H1 (cell line): ENCODE data around the gene CENPP. TPM values are rescaled to one million over a fixed set of nuclear protein-coding genes. Genes with fewer than 3 reads are reported as not detected.

Experiments used
- CTCF ChIA-PET: fragments of 300-600 bp; sonication (Branson Sonifier 250); formaldehyde crosslinking; loops from one replicate; lab custom pipeline; 2021; ENCODE audit not compliant: partially characterized antibody; lab: Charles Lee
- POLR2A ChIA-PET: fragments of 300-600 bp; sonication (Branson Sonifier 250); formaldehyde crosslinking; loops from one replicate; lab custom pipeline; 2021; ENCODE audit warnings: inconsistent platforms; ENCODE audit not compliant: partially characterized antibody; lab: Charles Lee
- DNase-seq, 2 experiments: peaks; one replicate each; pipeline versions ENCODE4 v3.0.0 to v3.0.0-alpha.2; 2010 to 2022; ENCODE audit warnings: low spot score in 2 of 2, low read depth in 1 of 2, mixed read lengths in 1 of 2
- FAIRE-seq: peaks from 2 replicates; lab custom pipeline; 2011; peaks lifted over from hg19 to GRCh38; lab: Jason Lieb, UNC
- H2AFZ ChIP-seq: 2 replicates; pipeline ENCODE4 v1.8.1; 2012; ENCODE audit warnings: low read length, inconsistent platforms
- H2AK5ac ChIP-seq: 2 replicates; pipeline ENCODE4 v1.6.1; 2013; ENCODE audit warnings: low read depth, low read length
- H2BK120ac ChIP-seq: replicated peaks from 2 replicates; pipeline ENCODE3; 2013; ENCODE audit warnings: low read depth, low read length, inconsistent platforms
- H2BK12ac ChIP-seq: 2 replicates; pipeline ENCODE4 v1.6.1; 2013; ENCODE audit warnings: low read depth, low read length
- H2BK15ac ChIP-seq: 2 replicates; pipeline ENCODE4 v1.6.1; 2013; ENCODE audit warnings: low read length
- H2BK20ac ChIP-seq: 2 replicates; pipeline ENCODE4 v1.6.1; 2013; ENCODE audit warnings: low read length
- H2BK5ac ChIP-seq: 2 replicates; pipeline ENCODE4 v1.6.1; 2013; ENCODE audit warnings: low read depth, low read length
- H3K14ac ChIP-seq: 2 replicates; pipeline ENCODE4 v1.6.1; 2013; ENCODE audit warnings: inconsistent platforms; ENCODE audit not compliant: insufficient read length
- H3K18ac ChIP-seq: 2 replicates; pipeline ENCODE4 v1.6.1; 2013; ENCODE audit warnings: low read length; ENCODE audit errors: extremely low read depth
- H3K23ac ChIP-seq: 2 replicates; pipeline ENCODE4 v1.6.1; 2013; ENCODE audit warnings: inconsistent platforms; ENCODE audit not compliant: insufficient read length
- H3K23me2 ChIP-seq: 2 replicates; pipeline ENCODE4 v1.6.1; 2013; ENCODE audit warnings: low read depth, low read length
- H3K27ac ChIP-seq: 2 replicates; pipeline ENCODE4 v1.6.1; 2011; ENCODE audit warnings: low read depth, low read length, inconsistent platforms
- H3K27me3 ChIP-seq, 4 experiments: replicated peaks in 1 of 4; 1 replicate in 1 of 4; 2 replicates in 3 of 4; pipeline versions ENCODE4 v1.6.1 to v1.8.1; 2011 to 2013; ENCODE audit warnings: low read length in 3 of 4, mild to moderate bottlenecking in 3 of 4, inconsistent platforms in 2 of 4, mixed read lengths in 2 of 4, moderate library complexity in 1 of 4; ENCODE audit not compliant: control insufficient read depth in 3 of 4, insufficient read depth in 3 of 4; ENCODE audit errors: extremely low read depth in 1 of 4
- H3K36me3 ChIP-seq, 4 experiments: 2 replicates each; pipeline versions ENCODE4 v1.6.1 to v1.8.1; 2011 to 2013; ENCODE audit warnings: mild to moderate bottlenecking in 4 of 4, low read length in 3 of 4, moderate library complexity in 2 of 4, control low read depth in 1 of 4, inconsistent platforms in 1 of 4; ENCODE audit not compliant: insufficient read depth in 4 of 4, control insufficient read depth in 2 of 4
- H3K4ac ChIP-seq: replicated peaks from 2 replicates; pipeline ENCODE3; 2013; ENCODE audit warnings: low read length, low read depth, mixed read lengths, inconsistent platforms; ENCODE audit not compliant: insufficient read length
- H3K4me1 ChIP-seq, 4 experiments: replicated peaks in 1 of 4; 1 replicate in 1 of 4; 2 replicates in 3 of 4; pipeline versions ENCODE4 v1.6.1 to v1.8.1; 2011 to 2013; ENCODE audit warnings: low read length in 3 of 4, inconsistent platforms in 2 of 4, mixed read lengths in 1 of 4; ENCODE audit not compliant: insufficient read depth in 4 of 4, control insufficient read depth in 3 of 4
- H3K4me2 ChIP-seq, 2 experiments: 2 replicates each; pipeline versions ENCODE4 v1.6.1 to v1.8.1; 2011 to 2013; ENCODE audit warnings: low read depth in 2 of 2, low read length in 2 of 2, control low read depth in 1 of 2, inconsistent platforms in 1 of 2, mild to moderate bottlenecking in 1 of 2; ENCODE audit not compliant: insufficient read depth in 1 of 2
- H3K4me3 ChIP-seq, 4 experiments: fragments of 200-600, 300-600 bp in 1 of 4; sonication (generic), shearing (Covaris generic), sonication (Bioruptor Twin) in 1 of 4; 2 replicates each; pipeline versions ENCODE4 v1.5.1 to v1.8.1; 2011 to 2016; ENCODE audit warnings: low read length in 4 of 4, low read depth in 3 of 4, control low read depth in 2 of 4, inconsistent platforms in 2 of 4, mild to moderate bottlenecking in 2 of 4, mixed read lengths in 1 of 4, moderate library complexity in 1 of 4; ENCODE audit not compliant: insufficient read depth in 2 of 4; ENCODE audit errors: extremely low read depth in 1 of 4
- H3K56ac ChIP-seq: replicated peaks from 2 replicates; pipeline ENCODE3; 2013; ENCODE audit warnings: low read depth, mild to moderate bottlenecking, mixed read lengths, low read length, inconsistent platforms; ENCODE audit not compliant: insufficient read length
- H3K79me1 ChIP-seq: 2 replicates; pipeline ENCODE4 v1.6.1; 2013; ENCODE audit warnings: low read depth, low read length, control low read depth
- H3K79me2 ChIP-seq, 2 experiments: 2 replicates each; pipeline versions ENCODE4 v1.6.1 to v1.8.1; 2012 to 2013; ENCODE audit warnings: low read length in 2 of 2, mild to moderate bottlenecking in 2 of 2, inconsistent platforms in 1 of 2; ENCODE audit not compliant: insufficient read depth in 2 of 2, control insufficient read depth in 1 of 2
- H3K9ac ChIP-seq, 4 experiments: replicated peaks in 1 of 4; 1 replicate in 1 of 4; 2 replicates in 3 of 4; pipeline versions ENCODE4 v1.6.1 to v1.8.1; 2011 to 2013; ENCODE audit warnings: low read depth in 3 of 4, low read length in 3 of 4, control low read depth in 2 of 4, mild to moderate bottlenecking in 2 of 4, moderate library complexity in 2 of 4, inconsistent platforms in 1 of 4; ENCODE audit errors: extremely low read depth in 1 of 4
- H3K9me3 ChIP-seq, 2 experiments: 2 replicates each; pipeline versions ENCODE4 v1.6.1 to v1.8.1; 2012 to 2013; ENCODE audit warnings: mild to moderate bottlenecking in 2 of 2, moderate library complexity in 2 of 2, control low read depth in 1 of 2, inconsistent platforms in 1 of 2, low read depth in 1 of 2, low read length in 1 of 2, mixed read lengths in 1 of 2; ENCODE audit not compliant: insufficient read depth in 2 of 2
- H4K20me1 ChIP-seq, 2 experiments: replicated peaks in 1 of 2; 2 replicates each; pipeline versions ENCODE3 to v1.8.1; 2011 to 2013; ENCODE audit warnings: inconsistent platforms in 2 of 2, low read length in 2 of 2, mild to moderate bottlenecking in 1 of 2; ENCODE audit not compliant: insufficient read depth in 2 of 2, control insufficient read depth in 1 of 2
- H4K5ac ChIP-seq: 2 replicates; pipeline ENCODE4 v1.6.1; 2013; ENCODE audit warnings: low read length, low read depth, mixed read lengths, inconsistent platforms; ENCODE audit not compliant: insufficient read length
- H4K8ac ChIP-seq: 2 replicates; pipeline ENCODE4 v1.8.0; 2013; ENCODE audit warnings: mild to moderate bottlenecking, moderate library complexity, low read length, inconsistent platforms; ENCODE audit not compliant: insufficient read depth; ENCODE audit errors: extremely low read depth
- H4K91ac ChIP-seq: replicated peaks from 2 replicates; pipeline ENCODE3; 2013; ENCODE audit warnings: low read length, mixed read lengths, inconsistent platforms; ENCODE audit not compliant: insufficient read length
- ASH2L ChIP-seq: fragments of 200-600, 300-600 bp; sonication (generic); IDR thresholded peaks from one replicate; pipeline ENCODE4 v1.7.1; 2017; ENCODE audit warnings: low read length
- CHD1 ChIP-seq: IDR thresholded peaks from 2 replicates; pipeline ENCODE4 v1.6.1; 2012; ENCODE audit warnings: low read depth, low read length, improper control_type of control experiment
- EZH2 ChIP-seq: fragments of 200-600 bp; sonication (generic); IDR thresholded peaks from 2 replicates; pipeline ENCODE4 v1.7.1; 2012; ENCODE audit warnings: low read depth, mild to moderate bottlenecking, moderate library complexity, low read length, inconsistent platforms; ENCODE audit not compliant: severe bottlenecking
- FOSL1 ChIP-seq: IDR thresholded peaks from 2 replicates; pipeline ENCODE4 v1.6.1; 2011; ENCODE audit warnings: mild to moderate bottlenecking, low read depth, low read length, moderate library complexity; ENCODE audit not compliant: insufficient read depth
- MAX ChIP-seq: IDR thresholded peaks from 2 replicates; pipeline ENCODE4 v1.6.1; 2012; ENCODE audit warnings: inconsistent platforms
- RBBP5 ChIP-seq: IDR thresholded peaks from 2 replicates; pipeline ENCODE4 v1.7.1; 2012; ENCODE audit warnings: low read depth, mild to moderate bottlenecking, inconsistent platforms, low read length, moderate library complexity, borderline replicate concordance
- SIN3A ChIP-seq, 2 experiments: IDR thresholded peaks in 1 of 2; conservative IDR thresholded peaks in 1 of 2; 2 replicates each; pipeline ENCODE4 v1.6.1; 2011 to 2012; ENCODE audit warnings: low read length in 2 of 2, improper control_type of control experiment in 1 of 2, low read depth in 1 of 2, mild to moderate bottlenecking in 1 of 2
- SIX5 ChIP-seq: IDR thresholded peaks from 2 replicates; pipeline ENCODE4 v1.6.1; 2011; ENCODE audit warnings: mild to moderate bottlenecking, low read depth, low read length
- SP2 ChIP-seq: IDR thresholded peaks from 2 replicates; pipeline ENCODE4 v1.6.1; 2012; ENCODE audit warnings: mild to moderate bottlenecking, low read length, inconsistent platforms
- WGBS, 2 experiments: shearing (Covaris generic) in 1 of 2; methylation state at CpG; one replicate each; pipeline versions ENCODE4 v1.1.6 to v1.1.7; 2013 to 2015; ENCODE audit warnings: low lambda C conversion rate in 2 of 2, mixed read lengths in 2 of 2, inconsistent platforms in 1 of 2, low coverage in 1 of 2, missing lambda C conversion rate in 1 of 2; ENCODE audit not compliant: insufficient replicate concordance in 2 of 2, insufficient coverage in 1 of 2, insufficient read length in 1 of 2; ENCODE audit errors: extremely low coverage in 1 of 2, missing lambda C conversion rate in 1 of 2; 5-methylcytosine and 5-hydroxymethylcytosine counted together
- polyA plus RNA-seq, 7 experiments: library from polyadenylated mRNA; depleted of rRNA in 3 of 7; stranded (reverse) in 5 of 7; unstranded in 2 of 7; fragments of >200 nt in 5 of 7; fragments of 200-250 nt in 2 of 7; gene quantifications; 1 replicate in 5 of 7; 2 replicates in 1 of 7; 4 replicates in 1 of 7; pipeline versions ENCODE4 v1.2.1 to v1.2.3, GENCODE V29; 2011 to 2013; ENCODE audit warnings: missing spikeins in 2 of 7, mixed read lengths in 2 of 7
- total RNA-seq: library from RNA; stranded (reverse); fragmentation: NEBNext Ultra II Directional; extraction: Animal tissue kit (Norgen Biotek cat#: 25700); gene quantifications from 2 replicates; pipeline ENCODE4 v1.2.1, GENCODE V29; 2021

Gene CENPP
- total and polyA plus RNA-seq, 2 of the 8 experiments (the other 6 are each of a cell fraction or from before 2014, with no cell fraction given) = 2.7 to 10.8 TPM

DNA sequence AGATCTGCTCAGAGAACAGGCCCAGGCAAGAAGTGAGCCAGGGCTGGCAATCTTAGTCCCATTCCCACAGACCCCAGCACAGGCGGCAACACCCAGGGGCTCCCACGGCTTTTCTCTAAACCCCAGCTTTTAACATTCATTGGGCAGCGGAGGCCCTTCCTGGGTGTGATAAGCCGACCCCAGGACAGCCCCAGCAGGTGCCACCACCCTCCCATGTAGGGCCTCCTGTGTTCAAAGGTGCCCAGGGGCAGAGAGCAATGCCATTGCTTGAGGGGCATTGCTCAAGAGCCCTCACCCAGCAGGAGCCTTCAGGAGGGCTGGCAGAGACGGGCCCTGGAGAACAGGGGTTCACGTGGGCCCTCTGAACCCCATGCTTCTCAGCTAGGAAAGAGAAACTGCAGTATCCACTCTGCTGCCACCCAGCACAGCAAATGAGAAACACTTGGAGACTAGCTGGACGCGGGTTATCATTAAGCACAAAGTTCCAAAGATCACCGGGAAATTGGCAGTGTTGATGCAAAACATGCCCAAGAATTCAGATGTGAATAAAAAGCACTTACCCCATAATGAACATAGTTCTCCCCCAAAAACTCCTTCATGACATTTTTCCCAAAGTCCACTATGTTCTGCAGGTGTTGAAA, 330.3 kb downstream of the CENPP start:
- H3K23me2 ChIP-seq = no peaks in the 10 kb centered on the region
- H3K9me3 ChIP-seq = no peaks in the 10 kb centered on the region
- H3K23ac ChIP-seq = no peak overlapping the region
- H3K36me3 ChIP-seq = peaks cover 0 to 9% (median 1%) of the 10 kb centered on the region in 4 experiments; a peak in 3 of 8 replicates
- TF ChIP-seq SIX5 (no peak), CHD1 (no peak), SP2 (no peak), ASH2L (no peak), RBBP5 (no peak), SIN3A (conservative IDR thresholded peaks at IDR 0.05 in 1 of 2, IDR thresholded peaks at IDR 0.05 in 1 of 2; ENCODE audit: low read depth in 1 of 2, low read length in 2 of 2) (no peak), EZH2 (no peak), MAX (no peak), FOSL1 (no peak)
- no peak overlapping the region for H2BK120ac ChIP-seq
- no peak overlapping the region for H3K56ac ChIP-seq
- H3K4me1 ChIP-seq = peaks cover 0 to 10% (median 3%) of the 10 kb centered on the region in 4 experiments; a peak in 4 of 7 replicates
- H4K8ac ChIP-seq = no peak overlapping the region
- peaks cover 6% of the 10 kb centered on the region; the same call in 1 of the 2 replicates for H3K79me1 ChIP-seq
- WGBS, 2 experiments = 92% methylated on average over 9 of the region's 9 CpGs; no CpG with 5 or more reads in 1 of the 2 experiments
- peaks cover 0 to 6% of the 10 kb centered on the region in 2 experiments; a peak in 1 of 4 replicates for H3K79me2 ChIP-seq
- ChIA-PET POLR2A (no interaction called here), CTCF (no interaction called here)
- no peak overlapping the region for H2BK12ac ChIP-seq
- H3K4me2 ChIP-seq = no peak overlapping the region
- no peak overlapping the region for H4K91ac ChIP-seq
- no peak overlapping the region for H4K5ac ChIP-seq
- no peaks in the 10 kb centered on the region for H3K27me3 ChIP-seq
- peaks cover 2 to 10% of the 10 kb centered on the region in 2 experiments for H4K20me1 ChIP-seq
- no peak overlapping the region for H3K4me3 ChIP-seq
- no peak overlapping the region for H2BK20ac ChIP-seq
- no peak overlapping the region for H2BK15ac ChIP-seq
- H2BK5ac ChIP-seq = no peak overlapping the region
- FAIRE-seq (no peak), DNase-seq (no peak)
- H2AFZ ChIP-seq = no peak overlapping the region
- H3K14ac ChIP-seq = no peak overlapping the region
- H3K18ac ChIP-seq = no peak overlapping the region
- no peak overlapping the region for H3K4ac ChIP-seq
- H3K9ac ChIP-seq = no peak overlapping the region
- no peak overlapping the region for H3K27ac ChIP-seq
- H2AK5ac ChIP-seq = no peak overlapping the region
